ENCODE measurements around the gene AREL1. TPM values are rescaled to one million over a fixed set of nuclear protein-coding genes. Genes with fewer than 3 reads are reported as not detected.
"Not testable (repeated sequence)": the region's sequence is repeated elsewhere in the genome, so short reads cannot be mapped to it uniquely, and the experiment has no call there.

The AREL1 gene, protein sequence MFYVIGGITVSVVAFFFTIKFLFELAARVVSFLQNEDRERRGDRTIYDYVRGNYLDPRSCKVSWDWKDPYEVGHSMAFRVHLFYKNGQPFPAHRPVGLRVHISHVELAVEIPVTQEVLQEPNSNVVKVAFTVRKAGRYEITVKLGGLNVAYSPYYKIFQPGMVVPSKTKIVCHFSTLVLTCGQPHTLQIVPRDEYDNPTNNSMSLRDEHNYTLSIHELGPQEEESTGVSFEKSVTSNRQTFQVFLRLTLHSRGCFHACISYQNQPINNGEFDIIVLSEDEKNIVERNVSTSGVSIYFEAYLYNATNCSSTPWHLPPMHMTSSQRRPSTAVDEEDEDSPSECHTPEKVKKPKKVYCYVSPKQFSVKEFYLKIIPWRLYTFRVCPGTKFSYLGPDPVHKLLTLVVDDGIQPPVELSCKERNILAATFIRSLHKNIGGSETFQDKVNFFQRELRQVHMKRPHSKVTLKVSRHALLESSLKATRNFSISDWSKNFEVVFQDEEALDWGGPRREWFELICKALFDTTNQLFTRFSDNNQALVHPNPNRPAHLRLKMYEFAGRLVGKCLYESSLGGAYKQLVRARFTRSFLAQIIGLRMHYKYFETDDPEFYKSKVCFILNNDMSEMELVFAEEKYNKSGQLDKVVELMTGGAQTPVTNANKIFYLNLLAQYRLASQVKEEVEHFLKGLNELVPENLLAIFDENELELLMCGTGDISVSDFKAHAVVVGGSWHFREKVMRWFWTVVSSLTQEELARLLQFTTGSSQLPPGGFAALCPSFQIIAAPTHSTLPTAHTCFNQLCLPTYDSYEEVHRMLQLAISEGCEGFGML
- total RNA-seq (2021; ENCODE audit: unreplicated experiment): 44.7 TPM
- polyA plus RNA-seq (2012; ENCODE audit: insufficient read length): 24.7 TPM
- percentile 81 among the genes with signal in this experiment for Bru-seq, nascent RNA
- percentile 81 among the genes with signal in this experiment for BruChase-seq, experiment 1, labeled RNA remaining after a 2-hour chase
- BruChase-seq, experiment 2, labeled RNA remaining after a 6-hour chase: percentile 85 among the genes with signal in this experiment
- long read RNA-seq, full-length matches to known transcripts: 2 of 61 reads
- long read RNA-seq, partial matches to known transcripts: 33 of 61 reads
- long read RNA-seq, other reads (novel, unspliced or antisense): 26 of 61 reads

DNA sequence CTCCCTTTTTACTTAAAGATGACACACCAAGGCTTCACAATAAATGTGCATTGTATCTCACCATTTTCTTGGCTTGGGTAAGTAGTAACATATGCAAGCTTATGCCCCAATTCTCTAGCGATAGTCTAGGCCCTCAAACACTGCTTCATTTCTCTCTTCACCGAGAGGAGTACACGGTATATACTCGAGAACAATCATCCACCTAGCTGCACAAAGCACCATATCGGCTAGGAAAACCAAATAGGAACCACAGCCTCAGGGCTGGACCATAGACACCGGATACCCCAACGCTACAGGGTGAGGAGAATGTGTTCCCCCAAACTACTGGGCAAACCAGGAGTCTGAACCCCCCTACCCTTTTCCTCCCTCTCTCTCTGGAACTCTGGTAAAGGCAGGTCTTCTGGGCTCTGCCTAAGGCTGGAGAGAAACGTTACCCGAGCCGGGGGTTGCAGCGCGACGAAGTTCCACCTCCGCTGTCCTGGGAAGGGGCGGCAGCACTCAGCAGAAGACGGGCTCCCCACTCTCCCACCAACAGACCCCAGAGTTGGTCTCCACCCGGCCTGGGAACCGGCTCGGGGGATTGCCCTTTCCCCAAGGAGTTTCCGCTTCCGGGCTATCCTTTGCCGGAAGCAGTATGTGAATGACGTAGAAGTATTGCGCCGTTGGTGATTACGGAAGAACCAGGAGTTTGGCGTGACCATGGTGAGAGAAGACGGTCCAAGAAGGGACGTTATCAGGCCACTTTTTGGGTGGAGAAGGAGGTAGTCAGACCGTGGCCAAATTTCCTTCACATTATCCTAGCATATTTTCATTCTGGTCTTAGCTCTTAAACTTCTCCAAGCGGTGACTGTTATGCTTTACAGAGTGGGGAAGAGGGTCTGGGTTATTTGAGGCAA lies at the start of gene AREL1, which contains the start of gene FCF1:
TSS of gene AREL1 (minus strand) at position 582 of the 896 bp plus-strand sequence. CDS start 27,465 bp downstream, outside the sequence.
TSS of gene FCF1 (plus strand) at position 646 of the 896 bp plus-strand sequence. CDS start at position 700, 54 bp downstream.
- in situ Hi-C loops (cut with HindIII; ENCODE audit: low pct_unique_long_range_greater_than_20kb, low sequenced_read_pairs): no loop called here
- H3K27ac ChIP-seq (ENCODE audit: low read length): peak within 1 kb of the TSS; percentile 97
- TF ChIP-seq, protein P1, sequence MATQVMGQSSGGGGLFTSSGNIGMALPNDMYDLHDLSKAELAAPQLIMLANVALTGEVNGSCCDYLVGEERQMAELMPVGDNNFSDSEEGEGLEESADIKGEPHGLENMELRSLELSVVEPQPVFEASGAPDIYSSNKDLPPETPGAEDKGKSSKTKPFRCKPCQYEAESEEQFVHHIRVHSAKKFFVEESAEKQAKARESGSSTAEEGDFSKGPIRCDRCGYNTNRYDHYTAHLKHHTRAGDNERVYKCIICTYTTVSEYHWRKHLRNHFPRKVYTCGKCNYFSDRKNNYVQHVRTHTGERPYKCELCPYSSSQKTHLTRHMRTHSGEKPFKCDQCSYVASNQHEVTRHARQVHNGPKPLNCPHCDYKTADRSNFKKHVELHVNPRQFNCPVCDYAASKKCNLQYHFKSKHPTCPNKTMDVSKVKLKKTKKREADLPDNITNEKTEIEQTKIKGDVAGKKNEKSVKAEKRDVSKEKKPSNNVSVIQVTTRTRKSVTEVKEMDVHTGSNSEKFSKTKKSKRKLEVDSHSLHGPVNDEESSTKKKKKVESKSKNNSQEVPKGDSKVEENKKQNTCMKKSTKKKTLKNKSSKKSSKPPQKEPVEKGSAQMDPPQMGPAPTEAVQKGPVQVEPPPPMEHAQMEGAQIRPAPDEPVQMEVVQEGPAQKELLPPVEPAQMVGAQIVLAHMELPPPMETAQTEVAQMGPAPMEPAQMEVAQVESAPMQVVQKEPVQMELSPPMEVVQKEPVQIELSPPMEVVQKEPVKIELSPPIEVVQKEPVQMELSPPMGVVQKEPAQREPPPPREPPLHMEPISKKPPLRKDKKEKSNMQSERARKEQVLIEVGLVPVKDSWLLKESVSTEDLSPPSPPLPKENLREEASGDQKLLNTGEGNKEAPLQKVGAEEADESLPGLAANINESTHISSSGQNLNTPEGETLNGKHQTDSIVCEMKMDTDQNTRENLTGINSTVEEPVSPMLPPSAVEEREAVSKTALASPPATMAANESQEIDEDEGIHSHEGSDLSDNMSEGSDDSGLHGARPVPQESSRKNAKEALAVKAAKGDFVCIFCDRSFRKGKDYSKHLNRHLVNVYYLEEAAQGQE (IDR thresholded peaks at IDR 0.05; ENCODE audit: insufficient read depth in 1 of 2, low read depth in 2 of 2, low read length in 1 of 2): no peak
- TF ChIP-seq TCF7L2 (IDR thresholded peaks at IDR 0.05; ENCODE audit: low read depth, low read length) (no peak), SIN3A (IDR thresholded peaks at IDR 0.05; ENCODE audit: borderline replicate concordance, insufficient read depth, low read depth, low read length) (0 out of 2 replicates have a peak, but pooled peaks have one; percentile 78), POLR2AphosphoS5 (IDR thresholded peaks at IDR 0.05; ENCODE audit: low read depth, low read length) (peak; percentile 89)
- TF ChIP-seq, protein P2, sequence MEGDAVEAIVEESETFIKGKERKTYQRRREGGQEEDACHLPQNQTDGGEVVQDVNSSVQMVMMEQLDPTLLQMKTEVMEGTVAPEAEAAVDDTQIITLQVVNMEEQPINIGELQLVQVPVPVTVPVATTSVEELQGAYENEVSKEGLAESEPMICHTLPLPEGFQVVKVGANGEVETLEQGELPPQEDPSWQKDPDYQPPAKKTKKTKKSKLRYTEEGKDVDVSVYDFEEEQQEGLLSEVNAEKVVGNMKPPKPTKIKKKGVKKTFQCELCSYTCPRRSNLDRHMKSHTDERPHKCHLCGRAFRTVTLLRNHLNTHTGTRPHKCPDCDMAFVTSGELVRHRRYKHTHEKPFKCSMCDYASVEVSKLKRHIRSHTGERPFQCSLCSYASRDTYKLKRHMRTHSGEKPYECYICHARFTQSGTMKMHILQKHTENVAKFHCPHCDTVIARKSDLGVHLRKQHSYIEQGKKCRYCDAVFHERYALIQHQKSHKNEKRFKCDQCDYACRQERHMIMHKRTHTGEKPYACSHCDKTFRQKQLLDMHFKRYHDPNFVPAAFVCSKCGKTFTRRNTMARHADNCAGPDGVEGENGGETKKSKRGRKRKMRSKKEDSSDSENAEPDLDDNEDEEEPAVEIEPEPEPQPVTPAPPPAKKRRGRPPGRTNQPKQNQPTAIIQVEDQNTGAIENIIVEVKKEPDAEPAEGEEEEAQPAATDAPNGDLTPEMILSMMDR (IDR thresholded peaks at IDR 0.05): no peak
- intact Hi-C loops (cut with micrococcal nuclease; ENCODE audit: unreplicated experiment): no loop called here
- ChIA-PET CTCF (no interaction called here), POLR2A (no interaction called here)
- H3K4me3 ChIP-seq (ENCODE audit: low read depth in 2 of 2, low read length in 2 of 2): peak within 1 kb of the TSS; percentile 99
- ATAC-seq (peak; percentile 99), DNase-seq (ENCODE audit: low read depth, low spot score) (peak; percentile 60)
- TSS peak; percentile 79 for BruUV-seq (replicated peaks)
- H3K27me3 ChIP-seq (ENCODE audit: control insufficient read depth, insufficient read depth, low read length): no peaks in the 10 kb centered on the region
- peaks cover 31% of the 10 kb centered on the region for H3K36me3 ChIP-seq (ENCODE audit: control insufficient read depth, insufficient read depth, low read length)
- H3K9me3 ChIP-seq (ENCODE audit: control insufficient read depth, insufficient read depth, low read depth, low read length): no peaks in the 10 kb centered on the region
- H3K4me1 ChIP-seq (ENCODE audit: control insufficient read depth, insufficient read depth, low read length): peaks cover 7% of the 10 kb centered on the region; the same call in 1 of the 2 replicates

DNA sequence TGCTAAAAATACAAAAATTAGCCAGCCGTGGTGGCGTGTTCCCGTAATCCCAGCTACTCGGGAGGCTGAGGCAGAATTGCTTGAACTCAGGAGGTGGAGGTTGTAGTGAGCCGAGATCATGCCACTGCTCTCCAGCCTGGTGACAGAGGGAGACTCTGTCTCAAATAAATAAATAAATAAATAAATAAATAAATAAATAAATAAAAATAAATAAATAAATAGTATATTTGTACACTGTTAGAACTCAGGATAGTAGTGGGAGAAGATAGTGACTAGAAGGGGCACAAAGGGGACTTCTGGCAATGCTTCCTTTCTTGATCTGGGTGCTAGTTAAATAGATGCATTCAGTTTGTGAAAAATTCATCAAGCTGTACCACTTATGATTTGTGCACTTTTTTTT lies 45.6 kb upstream of the AREL1 start:
- H3K27me3 ChIP-seq (ENCODE audit: control insufficient read depth, insufficient read depth, low read length); ATAC-seq; H3K27ac ChIP-seq (ENCODE audit: low read length); DNase-seq (ENCODE audit: low read depth, low spot score); H3K4me1 ChIP-seq (ENCODE audit: control insufficient read depth, insufficient read depth, low read length); in situ Hi-C loops (cut with HindIII; ENCODE audit: low pct_unique_long_range_greater_than_20kb, low sequenced_read_pairs); H3K9me3 ChIP-seq (ENCODE audit: control insufficient read depth, insufficient read depth, low read depth, low read length); BruUV-seq (replicated peaks); POLR2A ChIA-PET; H3K36me3 ChIP-seq (ENCODE audit: control insufficient read depth, insufficient read depth, low read length); H3K4me3 ChIP-seq (ENCODE audit: low read depth in 2 of 2, low read length in 2 of 2); intact Hi-C loops (cut with micrococcal nuclease; ENCODE audit: unreplicated experiment): not testable (repeated sequence)
- CTCF ChIA-PET: interaction anchor here (0.6 kb wide), 1 partner anchor 149 kb away, joined by 3 read pairs; no protein-coding TSS in a partner anchor
